NB4 (cell line): ENCODE data around the gene GAB2.

Source experiments
- DNase-seq: peaks from one replicate; pipeline ENCODE4 v3.0.0; 2010; ENCODE audit warnings: low read depth
- H3K4me3 ChIP-seq: one replicate; pipeline ENCODE4 v1.5.1; 2011; ENCODE audit warnings: mild to moderate bottlenecking, low read depth, low read length, moderate library complexity
- MYC ChIP-seq: IDR thresholded peaks from 2 replicates; pipeline ENCODE4 v1.6.1; 2011; ENCODE audit warnings: low read depth, low read length
- POLR2A ChIP-seq: IDR thresholded peaks from 2 replicates; pipeline ENCODE4 v1.6.1; 2011; ENCODE audit warnings: mild to moderate bottlenecking; ENCODE audit not compliant: insufficient read length; ENCODE audit errors: extremely low read depth
- TF ChIP-seq, protein P1 (sequence below): IDR thresholded peaks from one replicate; pipeline ENCODE4 v1.5.1; 2012; ENCODE audit warnings: low read depth, low read length
- TF ChIP-seq, protein P2 (sequence below): IDR thresholded peaks from 2 replicates; pipeline ENCODE4 v1.6.1; 2011; ENCODE audit warnings: low read depth, low read length

Gene GAB2

DNA sequence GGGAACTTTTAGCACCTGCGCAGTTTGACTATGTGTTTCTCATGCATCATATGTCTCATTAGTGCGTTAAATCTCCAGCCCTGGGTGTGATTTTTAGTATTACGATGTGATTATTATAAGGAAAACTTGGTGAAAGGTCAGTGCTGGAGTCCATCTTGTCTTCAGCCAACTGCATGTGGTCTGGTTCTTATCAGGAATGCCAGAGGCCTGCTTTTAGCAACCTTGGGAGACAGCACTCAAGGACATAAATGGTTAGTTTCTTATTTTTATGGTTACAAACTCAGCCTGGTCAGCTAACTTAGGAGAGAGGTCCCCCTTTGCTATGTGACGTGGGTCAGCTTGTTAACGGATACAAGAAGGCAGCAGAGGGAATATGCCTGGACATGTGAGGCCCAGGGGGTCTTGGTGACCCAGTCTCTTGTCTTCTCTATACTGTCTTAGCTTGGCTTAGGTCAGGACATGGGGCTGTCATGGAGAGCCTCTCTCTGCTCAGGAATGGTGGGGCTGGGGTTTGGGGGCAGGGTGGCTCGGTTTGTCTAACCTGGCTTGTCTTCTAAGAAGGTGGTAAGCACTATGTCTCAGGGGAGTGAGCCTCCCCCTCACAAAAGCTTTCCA, 250.7 kb downstream of the GAB2 start:
- TF ChIP-seq, protein P1, sequence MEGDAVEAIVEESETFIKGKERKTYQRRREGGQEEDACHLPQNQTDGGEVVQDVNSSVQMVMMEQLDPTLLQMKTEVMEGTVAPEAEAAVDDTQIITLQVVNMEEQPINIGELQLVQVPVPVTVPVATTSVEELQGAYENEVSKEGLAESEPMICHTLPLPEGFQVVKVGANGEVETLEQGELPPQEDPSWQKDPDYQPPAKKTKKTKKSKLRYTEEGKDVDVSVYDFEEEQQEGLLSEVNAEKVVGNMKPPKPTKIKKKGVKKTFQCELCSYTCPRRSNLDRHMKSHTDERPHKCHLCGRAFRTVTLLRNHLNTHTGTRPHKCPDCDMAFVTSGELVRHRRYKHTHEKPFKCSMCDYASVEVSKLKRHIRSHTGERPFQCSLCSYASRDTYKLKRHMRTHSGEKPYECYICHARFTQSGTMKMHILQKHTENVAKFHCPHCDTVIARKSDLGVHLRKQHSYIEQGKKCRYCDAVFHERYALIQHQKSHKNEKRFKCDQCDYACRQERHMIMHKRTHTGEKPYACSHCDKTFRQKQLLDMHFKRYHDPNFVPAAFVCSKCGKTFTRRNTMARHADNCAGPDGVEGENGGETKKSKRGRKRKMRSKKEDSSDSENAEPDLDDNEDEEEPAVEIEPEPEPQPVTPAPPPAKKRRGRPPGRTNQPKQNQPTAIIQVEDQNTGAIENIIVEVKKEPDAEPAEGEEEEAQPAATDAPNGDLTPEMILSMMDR, result no peak
- TF ChIP-seq MYC (no peak), POLR2A (no peak)
- TF ChIP-seq, protein P2, sequence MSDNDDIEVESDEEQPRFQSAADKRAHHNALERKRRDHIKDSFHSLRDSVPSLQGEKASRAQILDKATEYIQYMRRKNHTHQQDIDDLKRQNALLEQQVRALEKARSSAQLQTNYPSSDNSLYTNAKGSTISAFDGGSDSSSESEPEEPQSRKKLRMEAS, result no peak
- H3K4me3 ChIP-seq, result no peak overlapping the region
- DNase-seq, result no peak
